ENCODE data around the gene MACROD2.

Gene MACROD2

DNA sequence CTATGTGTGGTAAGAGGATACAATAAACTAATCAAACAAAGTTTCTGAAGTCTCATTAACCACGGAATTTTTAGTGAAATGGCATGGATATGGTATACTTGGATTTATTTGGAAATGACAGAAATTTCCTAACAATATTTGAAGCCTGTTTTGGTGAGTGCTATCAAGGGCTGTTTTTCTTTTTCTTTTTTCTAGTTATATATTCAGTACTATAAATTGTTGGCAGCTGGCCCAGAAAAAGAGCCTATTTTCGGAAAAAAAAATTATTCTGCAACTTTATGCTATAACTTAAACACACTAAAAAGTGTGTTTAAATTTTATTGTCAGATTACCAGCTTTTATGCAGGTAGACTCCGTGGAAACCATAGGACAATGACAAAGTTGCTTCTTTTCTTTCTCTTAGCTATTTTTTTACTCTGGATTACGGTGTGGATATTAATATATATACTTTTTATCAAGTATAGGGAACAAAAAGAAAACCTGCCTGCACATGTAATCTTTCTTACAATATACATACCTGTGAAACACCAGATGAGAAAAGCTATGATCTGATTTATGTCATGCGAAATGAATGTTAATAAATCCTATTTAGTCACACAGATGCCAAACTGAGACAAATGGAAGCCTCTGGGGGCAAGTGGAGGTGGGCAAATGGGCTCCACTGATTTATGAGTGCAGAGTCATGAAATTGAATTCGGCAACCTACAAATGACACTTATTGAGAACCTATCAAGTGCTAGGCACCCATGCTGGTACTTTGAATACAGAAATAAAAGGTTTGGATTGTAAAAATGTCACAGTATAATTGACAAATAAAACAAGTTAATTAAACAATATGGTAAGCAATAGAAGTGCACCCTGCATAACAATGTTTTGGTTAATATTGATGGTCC is 1261.6 kb downstream of the MACROD2 start:
- DNase-seq: no peak

- no peak for DNase-seq
Measured at GRCh38 chr20:15257569-15257870, 1262.2 kb downstream of the MACROD2 start.

DNA sequence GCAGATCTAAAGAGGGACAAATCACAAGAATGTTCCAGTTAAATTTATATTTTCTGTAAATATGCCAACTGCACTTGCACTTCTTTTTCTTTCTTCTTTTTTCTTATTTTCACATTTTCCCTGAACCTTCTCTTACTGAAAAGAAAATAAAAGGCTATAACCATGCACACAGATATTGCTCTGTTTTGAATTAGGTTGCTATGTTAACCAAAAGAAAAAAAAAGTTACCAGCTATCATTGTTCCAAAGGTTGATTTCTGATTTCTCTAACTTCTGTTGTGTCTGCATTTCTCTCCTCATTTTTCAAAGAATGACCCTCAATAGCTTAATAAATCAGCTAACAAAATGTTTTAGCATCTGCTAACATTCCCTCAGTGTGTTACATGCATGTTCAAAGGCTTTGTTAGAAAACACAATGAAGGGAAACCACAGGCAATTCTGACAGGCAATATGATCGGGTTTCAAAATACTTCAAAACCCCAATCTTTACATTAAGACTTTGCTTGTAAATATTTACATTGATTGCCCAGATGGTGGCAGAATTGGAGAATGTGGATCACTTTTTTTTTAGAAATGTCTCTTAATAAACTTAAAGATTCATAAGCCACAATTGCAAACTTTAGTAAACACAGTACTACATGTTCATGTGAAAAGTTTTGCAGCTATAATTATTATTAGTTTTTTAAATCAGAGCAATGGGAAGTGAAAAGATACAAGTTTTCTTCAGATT is 1270.4 kb downstream of the MACROD2 start:
- no peak for DNase-seq

DNA sequence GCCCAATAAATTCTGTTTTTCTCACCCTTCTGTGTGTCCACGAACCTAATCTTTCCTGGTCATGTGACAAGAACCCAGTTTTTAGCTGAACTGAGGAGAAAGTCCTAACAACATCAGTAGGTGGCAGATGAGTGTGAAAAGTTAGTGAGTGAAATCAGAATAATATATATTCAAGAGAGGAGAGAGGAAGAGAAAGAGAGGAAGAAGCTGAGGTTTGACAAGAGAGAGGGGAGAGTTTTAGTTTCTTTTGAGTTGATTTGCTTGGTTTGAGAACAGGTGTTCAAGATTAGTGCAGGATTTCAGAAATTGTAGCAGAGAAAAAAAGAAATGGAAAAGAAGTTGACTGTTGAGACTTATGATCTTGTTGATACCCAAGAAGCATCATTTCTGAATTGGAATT is 1272.6 kb downstream of the MACROD2 start:
- no peak for DNase-seq

DNA sequence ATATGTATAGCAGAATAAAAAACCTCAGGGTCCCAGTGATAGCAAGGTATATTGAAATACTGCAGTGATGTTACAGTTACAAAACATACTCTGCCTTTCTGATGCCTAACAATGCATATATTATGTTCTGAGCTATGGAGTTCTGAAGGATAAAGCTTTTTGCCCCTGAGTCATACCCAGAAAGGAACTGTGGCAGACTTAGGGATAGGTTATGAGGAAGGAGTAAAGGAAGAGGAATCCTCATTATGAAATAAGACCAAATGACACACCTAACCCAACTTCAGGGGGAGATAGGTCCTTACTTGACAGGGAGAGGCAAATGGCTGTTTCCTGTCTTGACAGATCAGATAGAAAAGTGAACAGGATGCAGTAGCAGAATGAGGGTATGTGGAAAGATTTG is 1282.7 kb downstream of the MACROD2 start:
- no peak for DNase-seq

- no peak for DNase-seq
Measured at GRCh38 chr20:15287329-15287728, 1292.0 kb downstream of the MACROD2 start.

DNA sequence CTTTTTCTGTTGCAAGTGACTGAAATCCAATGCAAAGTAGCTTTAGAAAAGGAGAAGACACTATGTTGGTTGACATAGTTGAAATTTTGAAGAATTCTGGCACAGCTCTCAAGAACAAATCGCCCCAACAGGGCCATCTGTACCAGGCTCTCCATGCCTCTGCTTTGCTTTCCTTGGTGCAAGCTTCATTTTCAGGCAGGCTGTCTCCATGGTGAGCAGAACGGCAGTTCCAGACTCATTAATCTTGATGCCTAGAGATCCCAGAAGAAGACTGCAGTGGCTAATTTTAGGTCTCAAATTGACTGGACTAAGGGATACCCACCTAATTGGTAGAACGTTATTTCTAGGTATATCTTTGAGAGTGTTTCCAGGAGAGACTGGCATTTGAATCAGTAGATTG is 1292.8 kb downstream of the MACROD2 start:
- DNase-seq: no peak

DNA sequence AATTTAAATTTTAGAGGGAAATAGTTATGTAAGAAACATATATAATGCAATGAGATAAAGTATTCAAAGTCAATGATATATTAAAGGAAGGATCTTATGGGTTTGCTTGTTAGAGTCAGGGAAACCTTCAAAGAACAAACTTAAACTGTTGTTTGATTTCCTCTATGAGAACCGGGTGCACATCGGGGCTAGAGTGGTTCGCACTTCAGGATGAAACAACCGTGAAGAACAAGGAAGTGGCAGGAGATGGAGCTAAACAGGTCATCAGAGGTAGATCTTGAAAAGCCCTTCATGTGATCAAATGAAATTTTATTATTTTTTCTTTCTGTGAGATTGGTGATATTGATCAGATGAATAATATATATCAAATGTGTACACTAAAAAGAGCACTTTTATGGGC is 1294.0 kb downstream of the MACROD2 start:
- no peak for DNase-seq

GRCh38 chr20:15292405-15292804 is 1297.1 kb downstream of the MACROD2 start:
- DNase-seq: no peak

GRCh38 chr20:15296422-15296821 is 1301.1 kb downstream of the MACROD2 start:
- DNase-seq: no peak

GRCh38 chr20:15297059-15297875 is 1302.0 kb downstream of the MACROD2 start:
- DNase-seq: no peak

GRCh38 chr20:15302075-15302474 is 1306.8 kb downstream of the MACROD2 start:
- DNase-seq: no peak

GRCh38 chr20:15310361-15310760 is 1315.0 kb downstream of the MACROD2 start:
- DNase-seq: no peak

DNA sequence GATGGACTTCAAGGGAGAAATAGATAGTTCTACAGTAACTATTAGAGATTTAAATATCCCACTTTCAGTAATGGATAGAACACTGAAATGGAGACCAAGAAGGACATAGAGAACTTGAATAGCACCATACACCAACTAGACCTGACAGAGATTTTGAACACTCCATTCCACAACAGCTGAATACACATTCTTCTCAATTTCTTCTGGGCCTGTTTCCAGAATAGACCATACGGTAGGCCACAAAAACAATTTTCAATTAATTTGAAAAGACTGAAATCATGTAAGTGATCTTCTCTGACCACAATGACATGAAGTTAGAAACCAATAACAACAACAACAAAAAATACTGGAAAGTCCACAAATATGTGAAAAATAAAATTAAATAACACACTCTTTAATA is 1321.2 kb downstream of the MACROD2 start:
- DNase-seq: no peak

DNA sequence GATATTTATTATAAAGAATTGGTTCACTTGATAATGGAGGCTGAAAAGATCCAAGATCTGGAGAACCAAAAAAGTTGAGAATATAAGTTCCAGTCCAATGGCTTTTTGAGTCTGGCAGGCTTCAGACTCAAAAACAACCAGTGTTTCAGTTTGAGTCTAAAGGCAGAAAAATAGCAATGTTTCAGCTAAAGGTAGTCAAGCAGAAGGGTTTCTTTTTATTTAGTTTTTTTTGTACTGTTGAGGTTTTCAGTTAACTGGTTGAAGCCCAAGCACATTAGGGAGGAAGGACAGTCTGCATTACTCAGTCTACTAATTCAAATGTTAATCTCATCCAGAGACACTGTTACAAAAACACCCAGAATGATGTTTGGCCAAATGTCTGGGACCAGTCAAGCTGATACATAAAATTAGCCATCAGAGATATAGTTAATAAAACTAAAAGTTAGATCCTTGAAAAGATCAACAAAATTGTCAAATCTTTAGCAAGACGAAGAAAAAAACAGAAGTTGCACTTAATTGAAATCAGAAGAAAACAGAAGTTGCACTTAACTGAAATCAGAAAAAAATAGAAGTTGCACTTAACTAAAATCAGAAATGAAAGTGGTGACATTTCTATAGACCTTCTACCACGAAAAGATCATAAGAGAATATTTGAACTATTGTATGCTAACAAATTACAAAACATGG is 1322.4 kb downstream of the MACROD2 start:
- DNase-seq: no peak

DNA sequence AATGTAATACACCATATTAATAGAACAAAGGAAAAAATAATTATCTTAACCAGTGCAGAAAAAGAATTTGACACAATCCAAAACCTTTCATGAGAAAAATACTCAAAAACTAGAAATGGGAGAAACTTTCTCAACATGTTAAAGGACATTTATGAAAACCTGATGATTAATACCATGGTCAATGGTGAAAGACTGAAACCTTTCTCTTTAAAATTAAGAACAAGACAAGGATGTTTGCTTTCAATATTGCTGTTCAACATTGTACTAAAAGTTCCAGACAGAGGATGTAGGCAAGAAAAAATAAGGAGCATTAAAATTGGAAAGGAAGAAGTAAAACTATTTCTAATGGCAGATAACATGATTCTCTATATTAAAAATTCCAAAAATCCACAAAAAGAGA is 1323.4 kb downstream of the MACROD2 start:
- no peak for DNase-seq

DNA sequence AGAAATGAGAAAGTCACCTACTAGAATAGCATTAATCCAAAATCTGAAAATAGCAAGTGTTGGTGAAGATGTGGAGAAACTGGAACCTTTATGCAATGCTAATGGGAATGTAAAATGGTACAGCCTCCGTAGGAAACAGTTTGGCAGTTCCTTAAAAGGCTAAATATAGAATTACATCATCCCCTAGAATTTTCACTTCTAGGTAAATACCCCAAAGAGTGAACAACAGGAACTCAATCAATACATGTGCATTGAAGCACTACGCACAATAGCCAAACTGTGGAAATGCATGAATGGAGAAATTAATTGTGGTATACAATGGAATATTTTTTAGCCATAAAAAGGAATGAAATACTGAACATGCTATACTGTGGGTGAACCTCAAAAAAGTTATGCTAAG is 1324.1 kb downstream of the MACROD2 start:
- no peak for DNase-seq

DNA sequence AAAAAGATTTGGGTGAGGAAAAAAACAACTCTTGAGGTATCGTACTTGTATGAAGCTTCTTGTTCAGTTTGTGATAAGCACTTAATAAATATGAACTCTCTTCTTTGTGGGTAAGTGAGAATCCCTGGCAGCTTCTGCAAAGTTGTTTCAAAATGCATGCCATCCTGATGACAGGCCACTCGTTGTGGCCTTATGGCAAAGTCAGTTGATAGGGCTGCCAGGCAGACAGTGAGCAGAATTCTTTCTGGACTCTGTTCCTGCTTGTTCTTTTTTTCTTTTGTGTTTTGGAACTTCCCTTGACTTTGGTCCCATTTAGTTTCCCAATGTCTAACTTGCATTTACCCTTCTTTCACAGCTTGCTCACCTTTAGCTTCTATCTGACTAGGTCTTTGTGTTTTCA is 1325.6 kb downstream of the MACROD2 start:
- no peak for DNase-seq

DNA sequence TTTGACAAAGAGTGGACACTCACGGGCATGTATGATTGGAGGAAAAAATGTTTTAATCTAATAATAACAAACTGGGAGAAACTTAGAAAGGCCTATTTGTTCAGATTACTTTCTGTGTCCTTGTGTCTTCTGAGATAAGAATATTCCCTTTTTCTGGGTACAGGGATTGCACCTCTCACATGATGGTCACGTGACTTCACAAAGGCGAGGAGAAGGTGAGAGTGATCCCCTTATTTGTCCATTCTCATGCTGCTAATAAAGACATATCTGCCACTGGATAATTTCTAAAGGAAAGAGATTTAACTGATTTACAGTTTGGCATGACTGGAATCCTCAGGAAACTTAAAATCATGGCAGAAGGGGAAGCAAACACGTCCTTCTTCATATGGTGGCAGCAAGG is 1331.8 kb downstream of the MACROD2 start:
- no peak for DNase-seq

GRCh38 chr20:15328084-15328483 is 1332.8 kb downstream of the MACROD2 start:
- no peak for DNase-seq

GRCh38 chr20:15332711-15333160 is 1337.4 kb downstream of the MACROD2 start:
- DNase-seq: no peak

- no peak for DNase-seq
Measured at GRCh38 chr20:15333170-15333569, 1337.9 kb downstream of the MACROD2 start.

GRCh38 chr20:15336011-15336410 is 1340.7 kb downstream of the MACROD2 start:
- no peak for DNase-seq

All from NCI-H2107 (cell line).